WTC11 (cell line): ENCODE measurements around the gene TSSC4. TPM values are rescaled to one million over a fixed set of nuclear protein-coding genes. Genes with fewer than 3 reads are reported as not detected.
A peak's percentile ranks its signal among the peaks of the same experiment; 100 is the strongest.

Experiments
- ATAC-seq: fragments of 200-7000 bp; cut with Tn5 transposase; 2 replicates; pipeline ENCODE4 v1.10.0; 2021; ENCODE audit warnings: mild to moderate bottlenecking, moderate library complexity
- CTCF ChIA-PET: fragments of 300-600 bp; sonication (Branson Sonifier 250); formaldehyde crosslinking; loops from one replicate; lab custom pipeline; 2021; ENCODE audit warnings: antibody characterized with exemption; lab: Charles Lee
- POLR2A ChIA-PET: fragments of 350-600 bp; sonication (Branson Sonifier 250); formaldehyde crosslinking; loops from one replicate; lab custom pipeline; 2021; ENCODE audit warnings: antibody characterized with exemption; lab: Charles Lee
- DNase-seq: peaks from one replicate; pipeline ENCODE4 v3.0.0; 2021; ENCODE audit warnings: low spot score
- H3K27ac Mint-ChIP-seq: 2 replicates; pipeline ENCODE4 v1.8.0; 2021; ENCODE audit warnings: mixed read lengths
- H3K27me3 Mint-ChIP-seq: 2 replicates; pipeline ENCODE4 v1.8.0; 2021; ENCODE audit warnings: low read depth, mild to moderate bottlenecking, moderate library complexity, mixed read lengths
- H3K36me3 Mint-ChIP-seq: 2 replicates; pipeline ENCODE4 v1.8.0; 2021; ENCODE audit warnings: mixed read lengths
- H3K4me1 Mint-ChIP-seq: 2 replicates; pipeline ENCODE4 v1.8.0; 2022; ENCODE audit warnings: mixed read lengths
- H3K4me3 Mint-ChIP-seq: 2 replicates; pipeline ENCODE4 v1.8.0; 2021; ENCODE audit warnings: mild to moderate bottlenecking, moderate library complexity, mixed read lengths
- H3K9me3 Mint-ChIP-seq: 2 replicates; pipeline ENCODE4 v1.8.0; 2021; ENCODE audit warnings: mixed read lengths
- AFF4 ChIP-seq: sonication (generic); formaldehyde crosslinking; IDR thresholded peaks from 2 replicates; pipeline ENCODE4 v1.8.1; 2023; ENCODE audit warnings: mild to moderate bottlenecking, missing genetic modification reagents, borderline replicate concordance
- ARID4B ChIP-seq: sonication (generic); formaldehyde crosslinking; IDR thresholded peaks from 2 replicates; pipeline ENCODE4 v1.8.0; 2023; ENCODE audit warnings: missing genetic modification reagents, mild to moderate bottlenecking, borderline replicate concordance
- FOXJ3 ChIP-seq: sonication (generic); formaldehyde crosslinking; IDR thresholded peaks from 2 replicates; pipeline ENCODE4 v1.9.0; 2021; ENCODE audit warnings: missing genetic modification reagents, mild to moderate bottlenecking, borderline replicate concordance
- FOXP1 ChIP-seq: sonication (generic); formaldehyde crosslinking; IDR thresholded peaks from 2 replicates; pipeline ENCODE4 v1.8.0; 2022; ENCODE audit warnings: missing genetic modification reagents, mild to moderate bottlenecking, moderate library complexity, borderline replicate concordance
- GABPB1 ChIP-seq: sonication (generic); formaldehyde crosslinking; IDR thresholded peaks from 2 replicates; pipeline ENCODE4 v1.8.1; 2023; ENCODE audit warnings: mild to moderate bottlenecking, missing genetic modification reagents
- IRF1 ChIP-seq: sonication (generic); formaldehyde crosslinking; IDR thresholded peaks from 2 replicates; pipeline ENCODE4 v1.8.0; 2023; ENCODE audit warnings: missing genetic modification reagents
- MLX ChIP-seq: sonication (generic); formaldehyde crosslinking; IDR thresholded peaks from 2 replicates; pipeline ENCODE4 v1.8.1; 2023; ENCODE audit warnings: mild to moderate bottlenecking, missing genetic modification reagents, moderate library complexity
- MYBL2 ChIP-seq: sonication (generic); formaldehyde crosslinking; IDR thresholded peaks from 2 replicates; pipeline ENCODE4 v1.8.1; 2023; ENCODE audit warnings: mild to moderate bottlenecking, moderate library complexity, missing genetic modification reagents
- NFE2L1 ChIP-seq: sonication (generic); formaldehyde crosslinking; IDR thresholded peaks from 2 replicates; pipeline ENCODE4 v1.8.1; 2023; ENCODE audit warnings: missing genetic modification reagents
- NFYB ChIP-seq: sonication (generic); formaldehyde crosslinking; conservative IDR thresholded peaks from 2 replicates; pipeline ENCODE4 v1.8.0; 2022; ENCODE audit warnings: low read depth, missing genetic modification reagents
- NR1H2 ChIP-seq: sonication (generic); formaldehyde crosslinking; IDR thresholded peaks from 2 replicates; pipeline ENCODE4 v1.9.0; 2021; ENCODE audit warnings: mild to moderate bottlenecking, moderate library complexity, missing genetic modification reagents
- NR2C2 ChIP-seq: sonication (generic); formaldehyde crosslinking; IDR thresholded peaks from 2 replicates; pipeline ENCODE4 v1.8.0; 2022; ENCODE audit warnings: mild to moderate bottlenecking, missing genetic modification reagents
- RORB ChIP-seq: fragments of 250-450 bp; sonication (Bioruptor Pico); IDR thresholded peaks from 2 replicates; pipeline ENCODE4 v1.9.0; 2021; ENCODE audit warnings: mild to moderate bottlenecking
- SP1 ChIP-seq: sonication (generic); formaldehyde crosslinking; conservative IDR thresholded peaks from 2 replicates; pipeline ENCODE4 v1.8.1; 2022; ENCODE audit warnings: missing genetic modification reagents
- USF2 ChIP-seq: sonication (generic); formaldehyde crosslinking; IDR thresholded peaks from 2 replicates; pipeline ENCODE4 v1.8.1; 2023; ENCODE audit warnings: mild to moderate bottlenecking, missing genetic modification reagents, moderate library complexity
- ZNF396 ChIP-seq: fragments of 250-450 bp; sonication (Bioruptor Pico); IDR thresholded peaks from 2 replicates; pipeline ENCODE4 v1.8.0; 2021; ENCODE audit warnings: mild to moderate bottlenecking, moderate library complexity, borderline replicate concordance
- ZNF512 ChIP-seq: sonication (generic); formaldehyde crosslinking; IDR thresholded peaks from 2 replicates; pipeline ENCODE4 v1.8.1; 2022; ENCODE audit warnings: missing genetic modification reagents, borderline replicate concordance
- ZNF532 ChIP-seq: fragments of 250-450 bp; sonication (Bioruptor Pico); IDR thresholded peaks from 2 replicates; pipeline ENCODE4 v1.9.0; 2021; ENCODE audit warnings: mild to moderate bottlenecking, borderline replicate concordance
- total RNA-seq: library from RNA; stranded (reverse); gene quantifications from 3 replicates; pipeline ENCODE4 v1.2.3, GENCODE V29; 2021

The TSSC4 gene
- total RNA-seq, 1 experiment from 2014 or later, result 41.4 TPM

GRCh38 chr11:2414616-2415015 is 14.1 kb downstream of the TSSC4 start (continued):
- TF ChIP-seq USF2 (CRISPR knock-in tag), result no peak
- no peak for TF ChIP-seq MYBL2 (CRISPR knock-in tag)
- no peak for TF ChIP-seq NR2C2 (CRISPR knock-in tag)
- TF ChIP-seq NFE2L1 (CRISPR knock-in tag), result no peak
- no peak for TF ChIP-seq IRF1 (CRISPR knock-in tag)

GRCh38 chr11:2415171-2415570 is 14.6 kb downstream of the TSSC4 start:
- no peaks in the 10 kb centered on the region for H3K27me3 Mint-ChIP-seq
- ATAC-seq, result no peak
- ChIA-PET POLR2A (no interaction called here), CTCF (interaction anchor here (2.0 kb wide), 1 partner anchor 111 kb away, joined by 9 read pairs; no protein-coding TSS in a partner anchor)
- no peaks in the 10 kb centered on the region for H3K4me1 Mint-ChIP-seq
- DNase-seq, result no peak
- no peaks in the 10 kb centered on the region for H3K36me3 Mint-ChIP-seq
- no peaks in the 10 kb centered on the region for H3K9me3 Mint-ChIP-seq
- peak overlapping the region; percentile 68; the same call in 1 of the 2 replicates for H3K27ac Mint-ChIP-seq
- H3K4me3 Mint-ChIP-seq, result no peak overlapping the region
- TF ChIP-seq NR1H2 (CRISPR knock-in tag), result no peak
- TF ChIP-seq FOXJ3 (CRISPR knock-in tag), result no peak
- no peak for TF ChIP-seq ZNF532 (CRISPR knock-in tag)
- no peak for TF ChIP-seq ZNF512 (CRISPR knock-in tag)
- TF ChIP-seq MLX (CRISPR knock-in tag), result no peak
- no peak for TF ChIP-seq ARID4B
- TF ChIP-seq SP1 (CRISPR knock-in tag), result no peak
- TF ChIP-seq GABPB1, result no peak
- TF ChIP-seq FOXP1 (CRISPR knock-in tag), result no peak
- TF ChIP-seq NFYB (CRISPR knock-in tag), result no peak
- no peak for TF ChIP-seq RORB
- no peak for TF ChIP-seq ZNF396 (CRISPR knock-in tag)
- TF ChIP-seq AFF4, result no peak
